Activated naive CD4-positive, alpha-beta T cell treated with anti-CD3 and anti-CD28 coated beads, Interleukin-2, amount 50 U/mL, for 24 hours (primary cell): ENCODE measurements around the gene PNMT.
A peak's percentile ranks its signal among the peaks of the same experiment; 100 is the strongest.

Experiments
- H3K27ac Mint-ChIP-seq: one replicate; pipeline ENCODE4 v1.8.0; 2021; ENCODE audit warnings: mild to moderate bottlenecking, mixed read lengths
- H3K27me3 Mint-ChIP-seq: one replicate; pipeline ENCODE4 v1.8.0; 2021; ENCODE audit warnings: mixed read lengths
- H3K36me3 Mint-ChIP-seq: one replicate; pipeline ENCODE4 v1.8.0; 2021; ENCODE audit warnings: mixed read lengths
- H3K4me1 Mint-ChIP-seq: one replicate; pipeline ENCODE4 v1.8.0; 2021; ENCODE audit warnings: mixed read lengths
- H3K4me3 Mint-ChIP-seq: one replicate; pipeline ENCODE4 v1.8.0; 2021; ENCODE audit warnings: mild to moderate bottlenecking, mixed read lengths
- H3K9me3 Mint-ChIP-seq: one replicate; pipeline ENCODE4 v1.8.0; 2021; ENCODE audit warnings: mixed read lengths

PNMT gene

GRCh38 chr17:39659279-39660010 is 8.8 kb upstream of the PNMT start:
- H3K27me3 Mint-ChIP-seq, result no peaks in the 10 kb centered on the region
- peak overlapping the region; percentile 52 for H3K4me3 Mint-ChIP-seq
- H3K27ac Mint-ChIP-seq, result no peak overlapping the region
- no peaks in the 10 kb centered on the region for H3K9me3 Mint-ChIP-seq
- H3K4me1 Mint-ChIP-seq, result peaks cover 41% of the 10 kb centered on the region
- peaks cover 7% of the 10 kb centered on the region for H3K36me3 Mint-ChIP-seq

DNA sequence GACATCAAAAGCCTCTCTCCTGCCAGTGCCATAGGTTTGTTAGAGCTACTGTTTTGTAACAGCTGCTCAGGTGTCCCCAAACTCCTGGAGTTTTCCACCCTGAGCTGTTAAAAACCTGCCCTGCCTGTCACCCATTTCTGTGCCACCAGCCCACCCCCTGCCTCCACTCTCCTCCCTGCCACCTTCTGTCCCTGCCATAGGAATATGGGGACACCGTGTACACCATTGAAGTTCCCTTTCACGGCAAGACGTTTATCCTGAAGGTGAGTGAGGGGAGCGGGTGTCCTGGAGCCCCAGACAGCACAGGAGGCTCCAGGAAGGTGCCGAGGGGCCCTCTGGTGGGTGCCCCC is 8.3 kb upstream of the PNMT start:
- Mint-ChIP-seq H3K36me3 (peaks cover 7% of the 10 kb centered on the region), H3K27ac (no peak overlapping the region), H3K27me3 (no peaks in the 10 kb centered on the region), H3K9me3 (no peaks in the 10 kb centered on the region), H3K4me3 (peak overlapping the region; percentile 52), H3K4me1 (peaks cover 35% of the 10 kb centered on the region)

- Mint-ChIP-seq H3K27me3 (no peaks in the 10 kb centered on the region), H3K4me3 (no peak overlapping the region), H3K9me3 (no peaks in the 10 kb centered on the region), H3K36me3 (peaks cover 7% of the 10 kb centered on the region), H3K4me1 (peaks cover 28% of the 10 kb centered on the region), H3K27ac (no peak overlapping the region)
These were observed 7.6 kb upstream of the PNMT start for GRCh38 chr17:39660397-39661385.

DNA sequence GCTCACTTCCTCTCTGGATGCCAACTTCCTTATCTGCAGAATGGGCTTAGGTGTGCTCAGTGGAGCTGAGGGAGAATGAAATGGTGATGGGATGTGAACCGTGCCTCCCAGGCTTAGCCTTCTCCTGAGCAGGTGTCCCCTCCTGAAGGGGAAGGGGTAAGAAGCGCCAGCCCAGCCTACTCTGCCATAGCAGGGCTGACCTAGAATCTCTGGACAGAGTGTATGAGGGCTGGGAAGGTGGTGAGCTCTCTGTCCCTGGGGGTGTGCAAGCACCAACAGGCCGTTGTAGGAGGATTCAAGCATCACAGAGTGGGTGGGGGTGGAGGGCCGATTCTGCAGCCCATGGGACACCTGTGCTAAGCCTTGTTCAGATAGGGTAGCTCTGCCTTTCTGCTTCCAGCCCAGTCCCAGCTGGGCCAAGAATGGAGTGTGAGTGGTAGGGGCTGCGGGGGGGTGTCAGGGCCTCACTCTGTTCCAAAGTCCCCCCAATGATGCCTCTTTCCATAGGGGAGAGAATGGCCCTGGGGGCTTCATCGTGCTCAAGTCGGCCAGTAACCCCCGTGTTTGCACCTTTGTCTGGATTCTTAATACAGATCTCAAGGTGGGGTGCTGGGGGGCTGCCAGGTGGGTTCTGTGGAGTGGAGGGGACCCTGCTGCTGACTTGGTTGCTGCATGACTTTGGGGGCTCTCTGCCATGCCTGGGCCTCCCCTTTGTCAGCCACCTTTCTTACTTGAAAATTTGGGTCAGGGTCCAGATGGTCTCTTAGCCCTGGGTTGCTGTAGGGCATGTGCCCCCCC is 6.3 kb upstream of the PNMT start:
- Mint-ChIP-seq H3K27me3 (peaks cover 2% of the 10 kb centered on the region), H3K36me3 (peaks cover 7% of the 10 kb centered on the region), H3K9me3 (no peaks in the 10 kb centered on the region), H3K4me3 (no peak overlapping the region), H3K4me1 (peaks cover 26% of the 10 kb centered on the region), H3K27ac (no peak overlapping the region)

GRCh38 chr17:39662551-39663339 is 5.5 kb upstream of the PNMT start:
- Mint-ChIP-seq H3K27me3 (peaks cover 3% of the 10 kb centered on the region), H3K4me3 (no peak overlapping the region), H3K36me3 (peaks cover 7% of the 10 kb centered on the region), H3K9me3 (no peaks in the 10 kb centered on the region), H3K27ac (no peak overlapping the region), H3K4me1 (peaks cover 24% of the 10 kb centered on the region)

DNA sequence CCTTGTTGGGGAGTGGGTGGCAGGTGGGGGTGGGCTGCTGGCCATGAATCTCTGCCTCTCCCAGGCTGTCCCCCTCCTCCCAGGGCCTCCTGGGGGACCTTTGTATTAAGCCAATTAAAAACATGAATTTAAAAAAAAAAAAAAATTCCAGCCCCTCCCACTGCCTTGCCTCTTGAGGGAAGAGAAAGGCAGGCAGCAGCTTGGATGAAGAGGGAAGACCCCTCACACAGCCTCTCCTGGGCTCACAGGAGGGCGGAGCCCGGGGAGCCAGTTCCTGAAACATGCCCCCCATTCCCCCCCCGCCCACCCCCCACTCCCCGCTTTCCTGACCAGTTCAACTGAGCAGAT is 4.9 kb upstream of the PNMT start:
- Mint-ChIP-seq H3K27ac (no peak overlapping the region), H3K4me1 (peaks cover 18% of the 10 kb centered on the region), H3K4me3 (no peak overlapping the region), H3K9me3 (no peaks in the 10 kb centered on the region), H3K27me3 (peaks cover 3% of the 10 kb centered on the region), H3K36me3 (peaks cover 7% of the 10 kb centered on the region)

DNA sequence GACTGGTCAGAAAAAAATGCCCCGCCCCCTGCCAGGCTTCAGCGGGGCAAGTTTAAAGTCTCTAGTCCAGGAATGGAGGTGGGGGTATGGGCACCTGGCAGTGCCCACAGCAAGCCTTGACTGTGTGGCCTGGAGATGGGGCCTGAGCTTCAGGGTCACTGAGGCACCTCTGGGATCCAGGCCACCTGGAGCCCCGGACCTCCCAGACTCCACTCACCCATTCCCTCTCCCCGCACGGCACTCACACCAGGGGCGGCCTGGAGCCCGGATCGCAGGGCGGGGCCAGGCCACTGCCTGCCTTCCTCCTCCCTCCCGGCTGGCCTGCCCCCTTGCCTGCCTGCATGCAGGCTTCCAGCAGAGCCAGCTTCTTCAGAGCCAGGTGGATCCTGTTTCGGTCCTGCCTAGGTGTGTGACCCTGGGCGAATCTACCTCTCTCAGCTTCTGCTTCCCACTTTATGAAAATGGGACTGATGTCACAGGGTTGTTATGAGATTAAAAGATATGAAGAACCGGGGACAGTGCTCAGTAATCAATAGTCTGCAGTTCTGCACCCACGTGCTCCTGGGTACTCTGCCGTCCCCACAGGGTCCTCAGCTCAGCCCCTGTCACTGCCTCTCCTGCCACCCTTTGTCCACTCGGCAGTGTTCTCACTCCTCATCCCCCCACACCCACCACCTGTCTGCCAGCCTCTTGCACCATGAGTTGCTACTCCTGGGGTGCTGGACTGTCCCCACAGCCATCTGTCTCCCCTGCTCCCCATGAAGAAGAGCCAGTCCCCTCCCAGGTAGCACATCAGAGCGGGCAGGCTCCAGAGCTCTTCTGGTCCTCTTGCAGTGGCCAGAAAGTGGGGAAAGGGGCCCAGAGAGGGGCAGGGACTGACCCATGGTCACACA is 4.3 kb upstream of the PNMT start:
- peaks cover 7% of the 10 kb centered on the region for H3K36me3 Mint-ChIP-seq
- H3K4me3 Mint-ChIP-seq, result no peak overlapping the region
- H3K27me3 Mint-ChIP-seq, result peaks cover 7% of the 10 kb centered on the region
- peaks cover 18% of the 10 kb centered on the region for H3K4me1 Mint-ChIP-seq
- peak overlapping the region; percentile 12 for H3K27ac Mint-ChIP-seq
- no peaks in the 10 kb centered on the region for H3K9me3 Mint-ChIP-seq

DNA sequence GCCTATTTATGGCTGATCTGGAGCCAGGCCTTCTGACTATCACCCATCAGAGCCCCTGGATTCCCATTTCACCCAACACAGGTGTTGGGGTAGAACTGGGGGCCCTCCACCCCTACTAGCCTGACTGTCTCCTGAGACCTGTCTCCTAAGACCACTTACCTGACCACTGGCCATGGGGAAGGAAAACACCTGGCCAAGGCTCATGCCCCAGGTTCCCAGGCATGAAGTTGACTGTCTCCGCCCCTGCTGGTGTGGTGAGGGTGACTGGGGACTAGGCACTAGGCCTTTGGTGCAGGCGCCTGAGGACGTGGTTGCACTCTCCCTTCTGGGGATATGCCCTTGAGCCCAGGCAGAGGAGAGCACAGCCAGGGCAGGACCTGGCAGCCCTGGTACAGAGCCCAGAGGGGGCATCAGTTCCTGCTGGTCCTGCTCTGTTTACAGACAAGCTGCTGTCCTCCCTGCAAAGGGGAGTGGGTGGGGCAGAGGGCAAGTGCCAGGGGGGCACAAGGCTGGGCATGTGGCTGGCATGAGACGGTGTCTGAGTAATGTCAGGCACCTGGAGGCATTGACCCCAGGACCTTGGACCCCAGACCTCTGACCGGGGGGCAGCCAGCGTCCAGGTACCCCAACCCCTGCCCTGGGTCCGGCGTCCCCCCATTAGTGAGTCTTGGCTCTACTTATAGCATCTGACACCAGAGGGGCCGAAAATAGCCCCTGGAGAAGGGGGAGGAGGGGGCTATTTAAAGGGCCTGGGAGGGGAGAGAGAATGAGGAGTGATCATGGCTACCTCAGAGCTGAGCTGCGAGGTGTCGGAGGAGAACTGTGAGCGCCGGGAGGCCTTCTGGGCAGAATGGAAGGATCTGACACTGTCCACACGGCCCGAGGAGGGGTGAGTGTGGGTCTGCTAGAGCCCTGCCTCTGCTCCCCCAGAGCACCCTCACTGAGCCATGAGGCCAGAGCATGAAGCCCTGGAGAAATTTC is 3.4 kb upstream of the PNMT start, which contains the start of gene TCAP:
TSS of gene TCAP (plus strand) at position 769 of the 981 bp plus-strand sequence. CDS start at position 780, 11 bp downstream.
- peak within 1 kb of the TSS; percentile 62 for H3K27ac Mint-ChIP-seq
- H3K4me3 Mint-ChIP-seq, result no peak within 1 kb of the TSS
- H3K27me3 Mint-ChIP-seq, result peaks cover 8% of the 10 kb centered on the region
- H3K9me3 Mint-ChIP-seq, result no peaks in the 10 kb centered on the region
- H3K36me3 Mint-ChIP-seq, result peaks cover 7% of the 10 kb centered on the region
- peaks cover 13% of the 10 kb centered on the region for H3K4me1 Mint-ChIP-seq

DNA sequence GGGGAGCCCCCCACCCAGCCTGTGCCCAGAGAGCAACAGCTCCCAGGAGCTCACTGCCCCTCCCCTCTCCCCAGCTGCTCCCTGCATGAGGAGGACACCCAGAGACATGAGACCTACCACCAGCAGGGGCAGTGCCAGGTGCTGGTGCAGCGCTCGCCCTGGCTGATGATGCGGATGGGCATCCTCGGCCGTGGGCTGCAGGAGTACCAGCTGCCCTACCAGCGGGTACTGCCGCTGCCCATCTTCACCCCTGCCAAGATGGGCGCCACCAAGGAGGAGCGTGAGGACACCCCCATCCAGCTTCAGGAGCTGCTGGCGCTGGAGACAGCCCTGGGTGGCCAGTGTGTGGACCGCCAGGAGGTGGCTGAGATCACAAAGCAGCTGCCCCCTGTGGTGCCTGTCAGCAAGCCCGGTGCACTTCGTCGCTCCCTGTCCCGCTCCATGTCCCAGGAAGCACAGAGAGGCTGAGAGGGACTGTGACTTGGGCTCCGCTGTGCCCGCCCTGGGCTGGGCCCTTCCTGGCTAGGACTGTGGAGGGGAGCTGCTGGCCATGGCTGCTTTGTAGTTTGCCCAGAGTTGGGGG is 2.5 kb upstream of the PNMT start:
- H3K4me1 Mint-ChIP-seq, result peaks cover 12% of the 10 kb centered on the region
- H3K27me3 Mint-ChIP-seq, result peaks cover 8% of the 10 kb centered on the region
- no peaks in the 10 kb centered on the region for H3K9me3 Mint-ChIP-seq
- H3K4me3 Mint-ChIP-seq, result no peak overlapping the region
- peaks cover 7% of the 10 kb centered on the region for H3K36me3 Mint-ChIP-seq
- peak overlapping the region; percentile 23 for H3K27ac Mint-ChIP-seq

DNA sequence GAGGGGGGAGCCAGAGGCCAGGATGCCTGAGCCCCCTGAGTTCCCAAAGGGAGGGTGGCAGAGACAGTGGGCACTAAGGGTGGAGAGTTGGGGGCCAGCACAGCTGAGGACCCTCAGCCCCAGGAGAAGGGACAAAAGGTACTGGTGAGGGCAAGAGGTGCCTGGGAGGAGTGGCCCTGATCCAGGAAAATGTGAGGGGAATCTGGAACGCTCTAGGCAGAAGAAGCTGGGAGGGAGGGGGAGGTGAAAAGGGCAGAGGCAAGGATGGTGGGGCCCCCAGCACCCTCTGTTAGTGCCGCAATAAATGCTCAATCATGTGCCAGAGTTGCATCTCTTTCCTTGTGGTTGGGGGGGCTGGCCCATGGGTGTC is 2.0 kb upstream of the PNMT start:
- H3K36me3 Mint-ChIP-seq, result peaks cover 4% of the 10 kb centered on the region
- H3K4me1 Mint-ChIP-seq, result peaks cover 7% of the 10 kb centered on the region
- H3K9me3 Mint-ChIP-seq, result no peaks in the 10 kb centered on the region
- H3K27me3 Mint-ChIP-seq, result peaks cover 8% of the 10 kb centered on the region
- H3K4me3 Mint-ChIP-seq, result no peak overlapping the region
- H3K27ac Mint-ChIP-seq, result peak overlapping the region; percentile 23

- H3K4me3 Mint-ChIP-seq, result peak overlapping the region; percentile 58
- no peaks in the 10 kb centered on the region for H3K9me3 Mint-ChIP-seq
- peaks cover 8% of the 10 kb centered on the region for H3K27me3 Mint-ChIP-seq
- no peak overlapping the region for H3K27ac Mint-ChIP-seq
- peaks cover 1% of the 10 kb centered on the region for H3K36me3 Mint-ChIP-seq
- H3K4me1 Mint-ChIP-seq, result peaks cover 6% of the 10 kb centered on the region
These were observed 1.5 kb upstream of the PNMT start for GRCh38 chr17:39666601-39667261.

GRCh38 chr17:39667262-39667944 is 850 bp upstream of the PNMT start:
- H3K4me1 Mint-ChIP-seq, result peaks cover 13% of the 10 kb centered on the region
- H3K4me3 Mint-ChIP-seq, result peak overlapping the region; percentile 58
- no peak overlapping the region for H3K27ac Mint-ChIP-seq
- no peaks in the 10 kb centered on the region for H3K9me3 Mint-ChIP-seq
- H3K36me3 Mint-ChIP-seq, result no peaks in the 10 kb centered on the region
- H3K27me3 Mint-ChIP-seq, result peaks cover 8% of the 10 kb centered on the region
